CD14-positive monocyte (primary cell): ENCODE results near the gene PANK1. TPM values are rescaled to one million over a fixed set of nuclear protein-coding genes. Genes with fewer than 3 reads are reported as not detected.

Experiments used
- DNase-seq, 3 donors: peaks; one replicate each; pipeline ENCODE4 v3.0.0-alpha.2; 2011 to 2022
- H2AFZ ChIP-seq: 2 replicates; pipeline ENCODE4 v1.6.0; 2012; ENCODE audit warnings: mild to moderate bottlenecking, low read depth, low read length, inconsistent platforms; ENCODE audit not compliant: insufficient read depth, poor library complexity, severe bottlenecking
- H3K27ac ChIP-seq, 2 donors: 1 replicate in 1 of 2; 2 replicates in 1 of 2; pipeline ENCODE4 v1.5.1; 2012 to 2013; ENCODE audit warnings: low read length in 2 of 2, control low read depth in 1 of 2, inconsistent platforms in 1 of 2, low read depth in 1 of 2, mild to moderate bottlenecking in 1 of 2
- H3K27me3 ChIP-seq, 2 donors: one replicate each; pipeline versions ENCODE4 v1.6.0 to v1.6.1; 2011 to 2013; ENCODE audit warnings: low read length in 2 of 2; ENCODE audit not compliant: control insufficient read depth in 2 of 2, insufficient read depth in 2 of 2
- H3K36me3 ChIP-seq, 2 donors: replicated peaks in 1 of 2; 1 replicate in 1 of 2; 2 replicates in 1 of 2; pipeline versions ENCODE4 v1.5.1 to v1.6.1; 2012 to 2013; ENCODE audit warnings: low read length in 2 of 2, control low read depth in 1 of 2, inconsistent platforms in 1 of 2, mild to moderate bottlenecking in 1 of 2; ENCODE audit not compliant: insufficient read depth in 2 of 2, control insufficient read depth in 1 of 2
- H3K4me1 ChIP-seq, 2 donors: 1 replicate in 1 of 2; 2 replicates in 1 of 2; pipeline versions ENCODE4 v1.5.1 to v1.6.1; 2012 to 2013; ENCODE audit warnings: low read length in 2 of 2, control low read depth in 1 of 2, inconsistent platforms in 1 of 2, mild to moderate bottlenecking in 1 of 2, moderate library complexity in 1 of 2; ENCODE audit not compliant: insufficient read depth in 2 of 2, control insufficient read depth in 1 of 2
- H3K4me2 ChIP-seq: replicated peaks from 2 replicates; pipeline ENCODE3; 2012; ENCODE audit warnings: low read length, moderate library complexity, mild to moderate bottlenecking; ENCODE audit not compliant: poor library complexity, severe bottlenecking; ENCODE audit errors: extremely low read depth
- H3K4me3 ChIP-seq, 3 experiments: fragments of 200-600 bp in 1 of 3; sonication (generic) in 1 of 3; replicated peaks in 1 of 3; 1 replicate in 2 of 3; 2 replicates in 1 of 3; pipeline ENCODE4 v1.5.1; 2011 to 2013; ENCODE audit warnings: low read length in 3 of 3, mild to moderate bottlenecking in 3 of 3, control low read depth in 2 of 3, low read depth in 2 of 3, inconsistent platforms in 1 of 3, moderate library complexity in 1 of 3
- H3K79me2 ChIP-seq: 2 replicates; pipeline ENCODE4 v1.6.0; 2012; ENCODE audit warnings: mild to moderate bottlenecking, control low read depth, inconsistent platforms, low read length, moderate library complexity; ENCODE audit not compliant: insufficient read depth
- H3K9ac ChIP-seq: 2 replicates; pipeline ENCODE4 v1.6.0; 2017; ENCODE audit warnings: low read length, mild to moderate bottlenecking; ENCODE audit not compliant: insufficient read depth, poor library complexity, severe bottlenecking
- H3K9me3 ChIP-seq, 2 donors: replicated peaks in 1 of 2; 1 replicate in 1 of 2; 2 replicates in 1 of 2; pipeline versions ENCODE4 v1.5.1 to v1.6.1; 2012 to 2013; ENCODE audit warnings: low read length in 2 of 2, control low read depth in 1 of 2; ENCODE audit not compliant: control insufficient read depth in 1 of 2, insufficient read depth in 1 of 2
- H4K20me1 ChIP-seq: 2 replicates; pipeline ENCODE4 v1.6.0; 2012; ENCODE audit warnings: mild to moderate bottlenecking, low read length, control low read depth, moderate library complexity; ENCODE audit not compliant: insufficient read depth
- H3K27ac Mint-ChIP-seq, 7 donors: one replicate each; pipeline ENCODE4 v1.8.0; 2020; ENCODE audit warnings: mild to moderate bottlenecking in 7 of 7, mixed read lengths in 7 of 7, moderate library complexity in 6 of 7, inconsistent platforms in 2 of 7
- H3K27me3 Mint-ChIP-seq, 3 donors: one replicate each; pipeline ENCODE4 v1.8.0; 2021 to 2022; ENCODE audit warnings: low read depth in 3 of 3, mild to moderate bottlenecking in 3 of 3, mixed read lengths in 3 of 3, moderate library complexity in 3 of 3, inconsistent platforms in 1 of 3
- H3K36me3 Mint-ChIP-seq, 2 donors: one replicate each; pipeline ENCODE4 v1.8.0; 2020; ENCODE audit warnings: mixed read lengths in 2 of 2, inconsistent platforms in 1 of 2, mild to moderate bottlenecking in 1 of 2
- H3K4me1 Mint-ChIP-seq: one replicate; pipeline ENCODE4 v1.8.0; 2020; ENCODE audit warnings: mild to moderate bottlenecking, mixed read lengths
- H3K4me3 Mint-ChIP-seq, 2 donors: one replicate each; pipeline ENCODE4 v1.8.0; 2020; ENCODE audit warnings: mild to moderate bottlenecking in 2 of 2, mixed read lengths in 2 of 2, moderate library complexity in 1 of 2
- H3K9me3 Mint-ChIP-seq, 7 donors: one replicate each; pipeline ENCODE4 v1.8.0; 2020 to 2022; ENCODE audit warnings: mixed read lengths in 7 of 7, mild to moderate bottlenecking in 6 of 7, moderate library complexity in 6 of 7, inconsistent platforms in 2 of 7
- CTCF ChIP-seq: fragments of 200-600 bp; IDR thresholded peaks from one replicate; pipeline ENCODE4 v1.8.0; 2022; ENCODE audit warnings: antibody characterized with exemption, mild to moderate bottlenecking
- WGBS: methylation state at CpG from one replicate; pipeline ENCODE4 v1.1.5; 2013; ENCODE audit warnings: missing lambda C conversion rate; ENCODE audit not compliant: insufficient coverage; 5-methylcytosine and 5-hydroxymethylcytosine counted together
- intact Hi-C, 2 donors: fragments of 100-400 bp; cut with micrococcal nuclease; formaldehyde crosslinking; loops; one replicate each; pipeline versions ENCODE4 v1.15.0 to v1.15.1; 2023
- polyA plus RNA-seq, 3 donors: library from polyadenylated mRNA; depleted of rRNA in 1 of 3; unstranded in 2 of 3; stranded (reverse) in 1 of 3; fragments of 300-500 nt in 2 of 3; fragments of >200 nt in 1 of 3; fragmentation: Illumina TruSeq in 2 of 3; gene quantifications; 1 replicate in 2 of 3; 2 replicates in 1 of 3; pipeline ENCODE4 v1.2.3, GENCODE V29; 2012 to 2021

The PANK1 gene
- polyA plus RNA-seq, 3 donors: 0.31 to 0.67 (median 0.61) TPM

GRCh38 chr10:89567576-89568245 is 77.3 kb downstream of the PANK1 start:
- Mint-ChIP-seq H3K4me3 (no peak overlapping the region), H3K27me3 (peaks cover 2 to 5% (median 4%) of the 10 kb centered on the region in 3 donors), H3K27ac (no peak overlapping the region), H3K9me3 (no peaks in the 10 kb centered on the region), H3K4me1 (no peaks in the 10 kb centered on the region), H3K36me3 (no peaks in the 10 kb centered on the region)
- no peak overlapping the region for H3K9ac ChIP-seq
- H4K20me1 ChIP-seq: no peaks in the 10 kb centered on the region
- peaks cover 0 to 2% of the 10 kb centered on the region in 2 donors for H3K27me3 ChIP-seq
- no peak overlapping the region for H3K4me3 ChIP-seq
- H3K9me3 ChIP-seq: no peaks in the 10 kb centered on the region
- no peak for TF ChIP-seq CTCF
- no peaks in the 10 kb centered on the region for H3K79me2 ChIP-seq
- no peaks in the 10 kb centered on the region for H3K36me3 ChIP-seq
- H3K4me1 ChIP-seq: no peaks in the 10 kb centered on the region
- intact Hi-C loops: loop anchor here (10.0 kb wide), 1 partner anchor 143 kb away; no protein-coding TSS in a partner anchor
- no peak overlapping the region for H2AFZ ChIP-seq
- DNase-seq: no peak
- WGBS: no CpG with 5 or more reads among the region's 3 CpGs
- no peak overlapping the region for H3K27ac ChIP-seq
- no peak overlapping the region for H3K4me2 ChIP-seq

GRCh38 chr10:89566992-89567391 is 78.0 kb downstream of the PANK1 start:
- intact Hi-C loops: loop anchor here (10.0 kb wide), 1 partner anchor 142 kb away; no protein-coding TSS in a partner anchor
- Histone ChIP-seq H3K79me2 (no peaks in the 10 kb centered on the region), H3K27me3 (peaks cover 0 to 2% of the 10 kb centered on the region in 2 donors), H3K4me1 (no peaks in the 10 kb centered on the region), H2AFZ (no peak overlapping the region), H4K20me1 (no peaks in the 10 kb centered on the region), H3K27ac (no peak overlapping the region), H3K4me3 (no peak overlapping the region), H3K9me3 (no peaks in the 10 kb centered on the region), H3K4me2 (no peak overlapping the region), H3K36me3 (no peaks in the 10 kb centered on the region), H3K9ac (no peak overlapping the region)
- no peak overlapping the region for H3K27ac Mint-ChIP-seq
- H3K36me3 Mint-ChIP-seq: no peaks in the 10 kb centered on the region
- H3K9me3 Mint-ChIP-seq: no peaks in the 10 kb centered on the region
- no peak overlapping the region for H3K4me3 Mint-ChIP-seq
- no peak for TF ChIP-seq CTCF
- H3K27me3 Mint-ChIP-seq: peaks cover 2 to 5% (median 4%) of the 10 kb centered on the region in 3 donors
- 100% methylated on average over 1 of the region's 3 CpGs for WGBS
- no peaks in the 10 kb centered on the region for H3K4me1 Mint-ChIP-seq
- no peak for DNase-seq
